Endothelial cell of umbilical vein (primary cell): ENCODE measurements around the gene FSD1L.

Experiments used
- EZH2 ChIP-seq: IDR thresholded peaks from 2 replicates; pipeline ENCODE4 v1.6.1; 2012; ENCODE audit warnings: borderline replicate concordance, low read depth, mild to moderate bottlenecking, moderate library complexity, low read length, inconsistent platforms; ENCODE audit not compliant: severe bottlenecking
- FOS ChIP-seq: IDR thresholded peaks from 2 replicates; pipeline ENCODE4 v1.6.1; 2011; ENCODE audit warnings: mild to moderate bottlenecking, low read length, moderate library complexity, borderline replicate concordance; ENCODE audit not compliant: insufficient read depth
- GATA2 ChIP-seq: IDR thresholded peaks from 2 replicates; pipeline ENCODE4 v1.7.0; 2011; ENCODE audit warnings: low read depth, mild to moderate bottlenecking, moderate library complexity, mixed read lengths, low read length; ENCODE audit not compliant: insufficient read length, insufficient read depth
- POLR2A ChIP-seq: IDR thresholded peaks from 2 replicates; pipeline ENCODE4 v1.6.1; 2012; ENCODE audit warnings: low read depth, mild to moderate bottlenecking, control low read depth, low read length
- POLR2AphosphoS5 ChIP-seq: IDR thresholded peaks from 2 replicates; pipeline ENCODE4 v1.6.1; 2012; ENCODE audit warnings: low read depth, mild to moderate bottlenecking, control low read depth, low read length, moderate library complexity; ENCODE audit not compliant: insufficient read depth
- TF ChIP-seq, protein P1 (sequence below), 2 donors: IDR thresholded peaks; 1 replicate in 1 of 2; 2 replicates in 1 of 2; pipeline ENCODE4 v1.5.1; 2011; ENCODE audit warnings: low read length in 2 of 2, mild to moderate bottlenecking in 2 of 2, moderate library complexity in 2 of 2, control low read depth in 1 of 2, inconsistent platforms in 1 of 2, low read depth in 1 of 2; ENCODE audit not compliant: insufficient read depth in 1 of 2; ENCODE audit errors: extremely low read depth in 1 of 2

- TF ChIP-seq, protein P1, sequence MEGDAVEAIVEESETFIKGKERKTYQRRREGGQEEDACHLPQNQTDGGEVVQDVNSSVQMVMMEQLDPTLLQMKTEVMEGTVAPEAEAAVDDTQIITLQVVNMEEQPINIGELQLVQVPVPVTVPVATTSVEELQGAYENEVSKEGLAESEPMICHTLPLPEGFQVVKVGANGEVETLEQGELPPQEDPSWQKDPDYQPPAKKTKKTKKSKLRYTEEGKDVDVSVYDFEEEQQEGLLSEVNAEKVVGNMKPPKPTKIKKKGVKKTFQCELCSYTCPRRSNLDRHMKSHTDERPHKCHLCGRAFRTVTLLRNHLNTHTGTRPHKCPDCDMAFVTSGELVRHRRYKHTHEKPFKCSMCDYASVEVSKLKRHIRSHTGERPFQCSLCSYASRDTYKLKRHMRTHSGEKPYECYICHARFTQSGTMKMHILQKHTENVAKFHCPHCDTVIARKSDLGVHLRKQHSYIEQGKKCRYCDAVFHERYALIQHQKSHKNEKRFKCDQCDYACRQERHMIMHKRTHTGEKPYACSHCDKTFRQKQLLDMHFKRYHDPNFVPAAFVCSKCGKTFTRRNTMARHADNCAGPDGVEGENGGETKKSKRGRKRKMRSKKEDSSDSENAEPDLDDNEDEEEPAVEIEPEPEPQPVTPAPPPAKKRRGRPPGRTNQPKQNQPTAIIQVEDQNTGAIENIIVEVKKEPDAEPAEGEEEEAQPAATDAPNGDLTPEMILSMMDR (IDR thresholded peaks at IDR 0.05; ENCODE audit: extremely low read depth in 1 of 2, insufficient read depth in 1 of 2, low read depth in 1 of 2, low read length in 2 of 2) = no peak
- TF ChIP-seq GATA2 (no peak), FOS (no peak), POLR2AphosphoS5 (no peak), EZH2 (no peak), POLR2A (no peak)
Measured at GRCh38 chr9:105507096-105507790, 59.4 kb downstream of the FSD1L start.
